ENCODE data around the gene OR2K2. TPM values are rescaled to one million over a fixed set of nuclear protein-coding genes. Genes with fewer than 3 reads are reported as not detected.

OR2K2 gene
- total RNA-seq, 4 donors from 2014 or later = 0.25 TPM; not detected in 3

DNA sequence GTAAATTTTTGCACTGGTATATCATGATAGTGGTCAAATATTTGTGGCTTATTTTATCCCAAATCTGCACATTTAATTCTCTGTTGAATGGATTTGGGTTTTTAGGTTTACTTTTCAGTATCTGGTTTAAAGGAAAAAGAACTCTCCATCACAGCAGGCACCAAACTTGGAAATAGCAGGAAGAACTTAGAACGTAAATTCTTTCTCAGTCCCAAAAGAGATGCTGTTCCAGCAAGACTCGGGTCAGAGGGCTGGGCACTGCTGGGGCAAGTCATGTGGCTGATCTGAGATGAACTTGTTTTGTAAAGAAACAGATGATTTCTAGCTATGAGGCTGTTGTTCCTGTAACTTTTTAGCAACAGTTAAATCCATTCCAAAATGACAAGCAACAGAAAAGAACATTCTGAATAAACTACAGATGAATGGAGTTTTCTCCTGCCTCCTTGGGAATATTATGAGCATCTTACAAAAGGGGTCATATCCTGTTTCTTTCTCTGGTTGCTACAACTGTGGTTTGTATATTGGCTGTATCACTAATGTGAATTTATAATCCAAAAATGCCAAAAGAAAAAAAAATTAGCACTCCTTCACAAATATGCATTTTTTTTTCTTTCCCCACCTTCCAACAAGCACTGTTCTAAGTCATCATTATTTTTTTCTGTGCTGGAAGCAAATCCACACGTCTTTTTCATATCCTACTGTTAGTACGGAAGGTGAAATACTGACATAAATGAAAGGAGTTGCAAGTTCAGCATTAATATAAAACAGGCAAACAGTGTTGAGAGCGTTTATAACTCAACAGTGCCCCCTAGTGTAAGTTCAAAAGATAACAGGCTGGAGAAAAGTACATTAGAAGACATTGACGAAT, 31.1 kb downstream of the OR2K2 start:
- intact Hi-C loops (cut with DNase I; ENCODE audit: low total_unique reads) = no loop called here
- TF ChIP-seq, protein P1, sequence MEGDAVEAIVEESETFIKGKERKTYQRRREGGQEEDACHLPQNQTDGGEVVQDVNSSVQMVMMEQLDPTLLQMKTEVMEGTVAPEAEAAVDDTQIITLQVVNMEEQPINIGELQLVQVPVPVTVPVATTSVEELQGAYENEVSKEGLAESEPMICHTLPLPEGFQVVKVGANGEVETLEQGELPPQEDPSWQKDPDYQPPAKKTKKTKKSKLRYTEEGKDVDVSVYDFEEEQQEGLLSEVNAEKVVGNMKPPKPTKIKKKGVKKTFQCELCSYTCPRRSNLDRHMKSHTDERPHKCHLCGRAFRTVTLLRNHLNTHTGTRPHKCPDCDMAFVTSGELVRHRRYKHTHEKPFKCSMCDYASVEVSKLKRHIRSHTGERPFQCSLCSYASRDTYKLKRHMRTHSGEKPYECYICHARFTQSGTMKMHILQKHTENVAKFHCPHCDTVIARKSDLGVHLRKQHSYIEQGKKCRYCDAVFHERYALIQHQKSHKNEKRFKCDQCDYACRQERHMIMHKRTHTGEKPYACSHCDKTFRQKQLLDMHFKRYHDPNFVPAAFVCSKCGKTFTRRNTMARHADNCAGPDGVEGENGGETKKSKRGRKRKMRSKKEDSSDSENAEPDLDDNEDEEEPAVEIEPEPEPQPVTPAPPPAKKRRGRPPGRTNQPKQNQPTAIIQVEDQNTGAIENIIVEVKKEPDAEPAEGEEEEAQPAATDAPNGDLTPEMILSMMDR (IDR thresholded peaks at IDR 0.05) = peak in 1 of 3 donors; percentile 63
- no peak for TF ChIP-seq POLR2A (IDR thresholded peaks at IDR 0.05)
- peak; percentile 74 to 92 for DNase-seq (ENCODE audit: low spot score in 2 of 2)
- H3K4me3 ChIP-seq (ENCODE audit: low read depth, poor library complexity, severe bottlenecking) = no peak overlapping the region
- WGBS, 2 donors = 11 to 14% methylated on average over 6 of the region's 6 CpGs

DNA sequence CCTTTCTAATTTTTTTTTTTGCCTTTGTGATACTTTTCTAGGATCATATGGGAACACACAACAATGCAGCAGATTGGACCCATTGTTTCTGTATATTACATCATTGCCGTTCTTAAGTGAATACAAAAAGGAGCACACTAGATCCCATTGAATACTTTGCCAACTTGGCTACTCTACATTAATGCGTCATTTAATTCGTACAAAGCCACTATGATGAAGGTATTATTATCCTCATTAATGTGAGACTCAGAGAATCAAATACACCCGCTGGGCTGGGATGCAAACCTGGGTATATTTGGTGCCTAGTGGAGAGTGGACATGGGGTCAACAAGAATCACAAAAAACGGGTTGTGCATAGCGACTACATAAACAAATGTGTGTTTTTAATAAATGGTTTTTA, 31.9 kb downstream of the OR2K2 start:
- DNase-seq (ENCODE audit: low spot score in 2 of 2) = no peak
- 76 to 83% methylated on average over 6 of the region's 6 CpGs for WGBS, 2 donors
- intact Hi-C loops (cut with DNase I; ENCODE audit: low total_unique reads) = no loop called here
- TF ChIP-seq, protein P1 (IDR thresholded peaks at IDR 0.05) = no peak
- no peak for TF ChIP-seq POLR2A (IDR thresholded peaks at IDR 0.05)
- no peak overlapping the region for H3K4me3 ChIP-seq (ENCODE audit: low read depth, poor library complexity, severe bottlenecking)

DNA sequence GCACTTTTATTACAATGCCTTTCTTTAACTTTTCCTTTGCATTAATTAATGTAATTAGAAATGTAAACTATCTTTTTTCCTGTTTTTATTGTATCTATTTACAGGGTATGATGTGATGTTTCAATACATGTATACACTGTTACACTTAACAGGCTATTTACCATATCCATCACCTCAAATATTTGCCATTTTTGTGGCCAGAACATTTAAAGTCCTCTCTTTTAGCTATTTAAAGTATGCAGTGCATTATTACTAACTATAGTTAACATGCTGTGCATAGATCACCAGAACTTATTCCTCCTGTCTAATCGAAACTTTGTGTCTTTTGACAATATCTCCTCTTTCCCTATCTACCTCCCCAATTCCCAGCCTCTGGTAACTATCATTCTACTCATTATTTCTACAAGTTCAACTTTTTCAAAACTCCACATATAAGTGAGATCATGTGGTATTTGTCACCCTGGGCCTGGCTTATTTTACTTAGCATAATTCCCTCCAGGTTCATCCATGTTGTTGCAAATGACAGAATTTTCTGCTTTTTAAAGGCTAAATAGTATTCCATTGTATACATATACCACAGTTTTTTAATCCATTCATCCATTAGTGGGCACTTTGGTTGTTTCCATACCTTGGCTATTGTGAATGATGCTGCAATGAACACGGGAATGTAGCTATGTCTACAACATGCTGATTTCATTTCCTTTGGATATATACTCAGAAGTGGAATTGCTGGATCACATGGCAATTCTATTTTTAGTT, 32.8 kb downstream of the OR2K2 start:
- H3K4me3 ChIP-seq (ENCODE audit: low read depth, poor library complexity, severe bottlenecking) = no peak overlapping the region
- TF ChIP-seq, protein P1 (IDR thresholded peaks at IDR 0.05) = no peak
- TF ChIP-seq POLR2A (IDR thresholded peaks at IDR 0.05) = no peak
- intact Hi-C loops (cut with DNase I; ENCODE audit: low total_unique reads) = no loop called here
- 81 to 83% methylated on average over 2 of the region's 2 CpGs for WGBS, 2 donors
- no peak for DNase-seq (ENCODE audit: low spot score in 2 of 2)

DNA sequence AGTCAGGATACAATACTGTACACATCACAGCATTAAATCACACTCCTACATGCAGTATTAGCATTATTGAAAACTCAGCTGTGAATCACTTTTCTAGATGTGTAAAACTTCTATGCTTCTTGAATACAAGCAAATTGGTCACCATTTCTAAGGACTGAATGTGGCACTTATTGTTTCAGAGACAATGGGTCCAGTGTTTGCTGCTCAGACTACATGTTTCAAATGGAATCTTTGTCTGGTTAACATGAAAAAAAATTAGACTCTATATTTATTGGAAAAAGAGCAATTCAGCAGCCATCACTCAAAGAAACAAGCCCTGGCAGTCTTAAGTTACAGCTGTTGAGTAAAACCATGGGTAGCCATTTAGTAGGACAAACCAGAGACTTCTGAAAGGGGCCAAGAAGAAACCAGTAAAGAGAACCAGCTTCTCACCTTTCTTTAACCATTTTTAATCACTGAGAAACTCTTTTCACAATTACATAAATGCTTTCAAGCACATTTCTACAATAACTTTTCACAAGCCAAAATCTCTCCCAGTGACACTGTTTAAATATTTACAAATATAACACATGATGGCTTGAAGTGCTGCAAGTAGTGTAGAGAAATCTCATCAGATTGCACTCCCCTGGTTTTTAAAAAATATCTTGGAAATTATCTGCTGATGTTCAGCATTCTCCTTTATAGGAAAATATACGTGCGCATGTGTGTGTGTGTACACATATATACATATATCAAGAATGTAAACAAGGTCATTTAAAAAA, 35.2 kb downstream of the OR2K2 start:
- WGBS, 2 donors = 91 to 95% methylated on average over 2 of the region's 2 CpGs
- H3K4me3 ChIP-seq (ENCODE audit: low read depth, poor library complexity, severe bottlenecking) = no peak overlapping the region
- DNase-seq (ENCODE audit: low spot score in 2 of 2) = no peak
- intact Hi-C loops (cut with DNase I; ENCODE audit: low total_unique reads) = no loop called here
- TF ChIP-seq POLR2A (IDR thresholded peaks at IDR 0.05) = no peak

DNA sequence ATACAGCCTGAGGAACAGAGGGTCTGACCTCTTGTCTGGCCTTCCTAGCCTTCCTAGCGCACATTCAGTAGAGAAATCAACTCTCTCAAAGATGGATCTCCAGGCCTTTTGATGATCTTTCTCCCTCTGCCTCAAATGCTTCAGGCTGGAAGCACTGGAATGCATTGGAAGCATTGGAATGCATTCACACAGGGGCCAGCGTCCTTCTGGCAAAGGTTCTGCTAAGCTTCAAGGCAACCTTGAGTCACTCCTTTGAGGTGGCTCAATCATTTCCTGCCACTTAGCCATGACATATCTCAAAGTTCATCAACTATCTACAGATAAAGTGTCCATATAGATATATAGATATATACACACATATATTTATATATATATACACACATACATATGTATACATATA, 42.9 kb downstream of the OR2K2 start:
- intact Hi-C loops (cut with DNase I; ENCODE audit: low total_unique reads) = no loop called here
- H3K4me3 ChIP-seq (ENCODE audit: low read depth, poor library complexity, severe bottlenecking) = no peak overlapping the region
- 54 to 62% methylated on average over 2 of the region's 2 CpGs for WGBS, 2 donors
- TF ChIP-seq POLR2A (IDR thresholded peaks at IDR 0.05) = no peak
- TF ChIP-seq, protein P1 (IDR thresholded peaks at IDR 0.05) = no peak
- DNase-seq (ENCODE audit: low spot score in 2 of 2) = no peak

DNA sequence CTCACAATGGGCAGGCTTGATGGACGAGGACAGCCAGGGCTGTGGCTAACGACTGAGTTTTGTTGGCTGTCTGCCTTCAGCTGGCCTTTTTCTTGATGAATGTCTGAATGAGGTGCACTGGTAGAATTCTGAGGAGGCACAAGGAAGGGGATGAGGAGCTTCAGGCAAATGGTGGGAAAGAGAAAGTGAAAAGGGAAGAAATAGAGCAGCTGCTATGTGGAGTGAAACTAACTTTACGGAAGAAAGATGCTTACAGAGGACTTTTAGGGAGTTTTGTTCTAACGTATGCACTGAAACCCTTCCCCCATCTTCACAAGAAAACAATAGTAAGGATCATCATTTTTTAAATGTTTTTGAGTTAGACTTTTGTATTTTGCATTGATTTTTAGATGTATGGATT, 45.3 kb downstream of the OR2K2 start:
- TF ChIP-seq POLR2A (IDR thresholded peaks at IDR 0.05) = no peak
- TF ChIP-seq, protein P1 (IDR thresholded peaks at IDR 0.05) = no peak
- WGBS, 2 donors = 76 to 80% methylated on average over 4 of the region's 4 CpGs
- no peak for DNase-seq (ENCODE audit: low spot score in 2 of 2)
- no peak overlapping the region for H3K4me3 ChIP-seq (ENCODE audit: low read depth, poor library complexity, severe bottlenecking)
- intact Hi-C loops (cut with DNase I; ENCODE audit: low total_unique reads) = no loop called here

All from lower leg skin (tissue), 4 donors.